VCaP (cell line): Measurements from ENCODE around the gene CAMK1G.

Experiments used
- H3K27ac ChIP-seq: fragments of 450-650 bp; 2 replicates; pipeline ENCODE4 v1.5.1; 2017
- CTCF ChIP-seq: fragments of 450-650 bp; conservative IDR thresholded peaks from 2 replicates; pipeline ENCODE4 v1.5.1; 2017; ENCODE audit warnings: mild to moderate bottlenecking, moderate library complexity

The CAMK1G gene

GRCh38 chr1:209614906-209615305 is 31.4 kb downstream of the CAMK1G start:
- no peak for TF ChIP-seq CTCF
- no peak overlapping the region for H3K27ac ChIP-seq

- TF ChIP-seq CTCF, result no peak
- no peak overlapping the region for H3K27ac ChIP-seq
Observed at GRCh38 chr1:209616366-209617046, 33.0 kb downstream of the CAMK1G start.

GRCh38 chr1:209617047-209617673 is 33.6 kb downstream of the CAMK1G start:
- H3K27ac ChIP-seq, result no peak overlapping the region
- no peak for TF ChIP-seq CTCF

- no peak overlapping the region for H3K27ac ChIP-seq
- TF ChIP-seq CTCF, result no peak
Observed at GRCh38 chr1:209617755-209618154, 34.2 kb downstream of the CAMK1G start.

- no peak for TF ChIP-seq CTCF
- no peak overlapping the region for H3K27ac ChIP-seq
Observed at GRCh38 chr1:209618291-209618690, 34.8 kb downstream of the CAMK1G start.

GRCh38 chr1:209618756-209619420 is 35.4 kb downstream of the CAMK1G start:
- no peak overlapping the region for H3K27ac ChIP-seq
- no peak for TF ChIP-seq CTCF

- no peak overlapping the region for H3K27ac ChIP-seq
- no peak for TF ChIP-seq CTCF
Observed at GRCh38 chr1:209619696-209620486, 36.4 kb downstream of the CAMK1G start.
